Kidney (tissue), 14 donors: ENCODE data around the gene ZNF609. TPM values are rescaled to one million over a fixed set of nuclear protein-coding genes. Genes with fewer than 3 reads are reported as not detected.

Experiments used
- DNase-seq, 5 donors: peaks; one replicate each; pipeline ENCODE4 v3.0.0-alpha.2; 2013 to 2020
- FAIRE-seq: peaks from 2 replicates; lab custom pipeline; 2012; peaks lifted over from hg19 to GRCh38; lab: Jason Lieb, UNC
- H3K27ac ChIP-seq, 2 donors: one replicate each; pipeline ENCODE4 v1.7.0; 2013; ENCODE audit warnings: low read depth in 2 of 2, low read length in 2 of 2, inconsistent platforms in 1 of 2
- H3K27me3 ChIP-seq: one replicate; pipeline ENCODE4 v1.7.1; 2013; ENCODE audit warnings: low read length, inconsistent platforms; ENCODE audit not compliant: control insufficient read depth, insufficient read depth
- H3K36me3 ChIP-seq, 3 donors: one replicate each; pipeline versions ENCODE4 v1.7.0 to v1.7.1; 2013; ENCODE audit warnings: low read length in 3 of 3, control low read depth in 1 of 3, inconsistent platforms in 1 of 3; ENCODE audit not compliant: insufficient read depth in 3 of 3, control insufficient read depth in 2 of 3
- H3K4me1 ChIP-seq, 3 donors: one replicate each; pipeline versions ENCODE4 v1.7.0 to v1.7.1; 2013; ENCODE audit warnings: low read length in 3 of 3, inconsistent platforms in 1 of 3, low read depth in 1 of 3; ENCODE audit not compliant: control insufficient read depth in 2 of 3, insufficient read depth in 2 of 3
- H3K4me3 ChIP-seq, 3 donors: one replicate each; pipeline versions ENCODE4 v1.7.0 to v1.8.1; 2013; ENCODE audit warnings: low read length in 3 of 3, control low read depth in 1 of 3, inconsistent platforms in 1 of 3
- H3K9ac ChIP-seq, 3 donors: one replicate each; pipeline versions ENCODE4 v1.7.0 to v1.7.1; 2013; ENCODE audit warnings: low read length in 3 of 3, control low read depth in 1 of 3, inconsistent platforms in 1 of 3
- H3K9me3 ChIP-seq, 3 donors: one replicate each; pipeline versions ENCODE4 v1.7.0 to v1.7.1; 2013; ENCODE audit warnings: low read length in 3 of 3, control low read depth in 1 of 3, inconsistent platforms in 1 of 3; ENCODE audit not compliant: control insufficient read depth in 2 of 3, insufficient read depth in 1 of 3
- CTCF ChIP-seq: IDR thresholded peaks from 3 replicates; pipeline ENCODE4 v1.5.1; 2012; ENCODE audit warnings: mild to moderate bottlenecking, moderate library complexity, borderline replicate concordance; ENCODE audit not compliant: insufficient read depth; ENCODE audit errors: extremely low read depth
- intact Hi-C: fragments of 100-400 bp; cut with DNase I; formaldehyde crosslinking; loops from one replicate; pipeline ENCODE4 v1.11.1; 2022
- polyA plus RNA-seq: library from polyadenylated mRNA; stranded (reverse); fragments of 350-450 nt; fragmentation: Illumina TruSeq; extraction: RNeasy Lipid Tissue Mini Kit (QIAGEN cat#74804); gene quantifications from one replicate; pipeline ENCODE4 v1.2.3, GENCODE V29; 2014; ENCODE audit warnings: low read depth, low replicate concordance; ENCODE audit not compliant: insufficient read depth
- total RNA-seq: library from RNA; stranded (reverse); fragmentation: NEBNext Ultra II Directional; extraction: Animal tissue kit (Norgen Biotek cat#: 25700); gene quantifications from one replicate; pipeline ENCODE4 v1.2.1, GENCODE V29; 2021
- donor health status: control.
- donor health status: control.
- donor health status: control.
- donor health status: control.
- donor health status: control.
- donor health status: DM: yes; HTN: yes; CAD: no.
- donor health status: Normal renal cell carcinoma (clear cell type).

ZNF609 gene
- total and polyA plus RNA-seq, 2 donors from 2014 or later: 3.1 to 37.2 TPM

DNA sequence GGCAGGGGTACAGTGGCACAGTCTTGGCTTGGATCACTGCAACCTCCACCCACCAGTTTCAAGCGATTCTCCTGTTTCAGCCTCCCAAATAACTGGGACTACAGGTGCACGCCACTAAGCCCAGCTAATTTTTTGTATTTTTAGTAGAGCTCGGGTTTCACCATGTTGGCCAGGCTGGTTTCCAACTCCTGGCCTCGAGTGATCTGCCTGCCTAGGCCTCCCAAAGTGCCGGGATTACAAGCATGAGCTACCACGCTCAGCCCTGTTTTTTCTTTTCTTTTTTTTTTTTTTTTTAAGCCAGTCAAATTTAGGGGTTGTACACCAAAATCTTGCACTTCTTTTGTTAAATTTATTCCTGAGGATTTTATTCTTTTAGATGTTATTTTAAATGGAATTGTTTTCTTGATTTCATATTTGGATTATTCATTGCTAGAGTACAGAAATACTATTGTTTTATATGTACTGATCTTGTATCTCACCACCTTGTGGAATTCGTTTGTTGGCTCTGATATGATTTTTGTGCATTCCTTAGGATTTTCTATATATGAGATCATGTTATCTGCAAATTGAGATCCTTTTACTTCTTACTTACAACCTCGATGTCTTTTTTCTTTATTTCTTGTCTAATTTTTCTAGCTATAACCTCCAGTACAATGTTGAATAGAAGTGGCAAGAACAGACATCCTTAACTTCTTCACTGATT, 65.6 kb downstream of the ZNF609 start:
- TF ChIP-seq CTCF: no peak
- H3K4me3 ChIP-seq: no peak overlapping the region
- no peak for FAIRE-seq
- no peaks in the 10 kb centered on the region for H3K9me3 ChIP-seq
- H3K36me3 ChIP-seq: peaks cover 0 to 3% (median 0%) of the 10 kb centered on the region in 3 donors
- DNase-seq: no peak
- H3K9ac ChIP-seq: no peak overlapping the region
- H3K27me3 ChIP-seq: no peaks in the 10 kb centered on the region
- no peak overlapping the region for H3K27ac ChIP-seq
- peaks cover 0 to 8% (median 0%) of the 10 kb centered on the region in 3 donors for H3K4me1 ChIP-seq
- intact Hi-C loops: no loop called here

DNA sequence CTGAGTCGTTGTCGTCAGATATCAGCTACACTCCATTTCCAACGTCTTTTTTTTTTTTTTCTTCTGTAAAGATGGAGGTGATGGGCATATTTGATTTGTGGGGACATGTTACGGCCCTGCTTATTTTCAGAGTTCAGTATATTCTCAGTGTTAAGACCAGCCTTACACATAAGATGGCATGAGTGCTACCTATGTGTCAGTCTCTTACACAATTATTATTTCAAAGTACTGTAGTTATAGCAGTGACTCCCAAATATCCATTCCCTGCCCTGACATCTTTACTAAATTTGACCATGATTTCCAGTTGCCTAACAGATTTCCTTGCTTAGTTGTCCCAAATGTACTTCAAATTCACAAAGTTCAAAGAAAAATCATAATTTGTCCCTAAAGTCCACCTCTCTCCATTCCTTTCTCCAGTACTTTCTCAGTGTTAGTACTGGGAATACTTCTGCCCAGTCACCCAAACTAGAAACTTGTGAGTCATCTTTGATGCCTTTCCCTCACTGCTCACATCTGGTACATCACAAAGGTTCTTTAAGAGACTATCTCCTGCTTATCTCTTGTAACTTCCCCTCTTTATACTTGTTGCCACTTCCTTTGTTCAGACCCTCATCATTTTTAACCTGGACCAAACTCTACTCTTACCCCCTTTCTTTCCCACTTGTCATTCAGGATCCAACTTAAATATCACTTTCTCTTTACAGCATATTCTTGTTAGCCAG, 67.0 kb downstream of the ZNF609 start:
- intact Hi-C loops: no loop called here
- Histone ChIP-seq H3K4me3 (no peak overlapping the region), H3K4me1 (no peaks in the 10 kb centered on the region)

DNA sequence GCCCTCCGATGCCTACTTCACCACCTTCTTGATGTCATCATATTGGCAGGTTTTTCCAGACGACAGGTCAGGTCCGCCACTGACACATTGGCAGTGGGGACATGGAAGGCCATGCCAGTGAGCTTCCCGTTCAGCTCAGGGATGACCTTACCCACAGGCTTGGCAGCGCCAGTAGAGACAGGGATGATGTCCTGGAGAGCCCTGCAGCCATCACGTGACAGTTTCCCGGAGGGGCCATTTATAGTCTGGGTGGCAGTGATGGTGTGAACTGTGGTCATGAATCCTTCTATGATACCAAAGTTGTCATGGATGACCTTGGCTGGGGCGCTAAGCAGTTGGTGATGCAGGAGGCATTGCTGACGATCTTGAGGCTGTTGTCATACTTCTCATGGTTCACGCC, 68.5 kb downstream of the ZNF609 start:
- TF ChIP-seq CTCF: no peak
- H3K27ac ChIP-seq: no peak overlapping the region
- no peak overlapping the region for H3K4me3 ChIP-seq
- H3K4me1 ChIP-seq: no peaks in the 10 kb centered on the region
- peaks cover 0 to 3% (median 0%) of the 10 kb centered on the region in 3 donors for H3K36me3 ChIP-seq
- FAIRE-seq: no peak
- intact Hi-C loops: no loop called here
- DNase-seq: no peak
- no peaks in the 10 kb centered on the region for H3K9me3 ChIP-seq
- no peak overlapping the region for H3K9ac ChIP-seq
- H3K27me3 ChIP-seq: no peaks in the 10 kb centered on the region

More for the DNA sequence above, 67.0 kb downstream of the ZNF609 start:
- Histone ChIP-seq H3K36me3 (peaks cover 0 to 3% (median 0%) of the 10 kb centered on the region in 3 donors), H3K27ac (no peak overlapping the region), H3K9me3 (no peaks in the 10 kb centered on the region), H3K27me3 (no peaks in the 10 kb centered on the region), H3K9ac (no peak overlapping the region)
- FAIRE-seq (no peak), DNase-seq (no peak)
- no peak for TF ChIP-seq CTCF
